ENCODE data around the gene HLA-DMA. TPM values are rescaled to one million over a fixed set of nuclear protein-coding genes. Genes with fewer than 3 reads are reported as not detected.

The HLA-DMA gene
- total RNA-seq, 1 donor from 2014 or later = 2.1 TPM

DNA sequence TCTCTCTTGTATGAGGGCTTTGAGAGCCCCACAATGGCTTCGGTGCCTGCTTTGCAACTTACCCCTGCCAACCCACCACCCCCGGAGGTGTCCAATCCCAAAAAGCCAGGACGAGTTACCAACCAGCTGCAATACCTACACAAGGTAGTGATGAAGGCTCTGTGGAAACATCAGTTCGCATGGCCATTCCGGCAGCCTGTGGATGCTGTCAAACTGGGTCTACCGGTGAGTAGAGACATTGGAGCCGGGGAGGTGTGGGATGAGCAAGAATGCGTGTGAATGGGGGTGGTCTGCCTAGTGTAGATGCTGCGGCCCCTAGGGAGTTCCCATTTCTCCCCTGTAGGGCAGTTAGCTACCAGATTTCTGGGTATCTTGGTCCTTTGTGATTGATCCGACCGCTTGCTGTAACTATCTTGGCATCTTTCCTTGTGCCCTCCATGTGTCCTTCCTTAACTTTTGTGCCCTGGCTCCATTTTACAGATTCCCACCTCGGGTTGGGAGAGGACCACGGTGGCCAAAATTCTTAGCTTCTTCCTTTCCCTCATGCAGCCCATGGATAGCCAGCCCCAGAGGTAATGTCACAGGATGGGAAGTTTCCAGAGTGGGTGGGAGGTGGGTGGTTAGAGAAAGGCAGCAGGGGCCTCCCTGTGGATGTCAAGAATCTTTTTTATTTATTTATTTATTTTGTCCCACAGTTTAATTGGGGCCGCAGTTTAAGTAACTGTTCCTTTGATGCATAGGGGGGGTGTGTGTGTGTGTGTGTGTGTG lies 21.8 kb upstream of the HLA-DMA start:
- DNase-seq (ENCODE audit: low read depth) = peak; percentile 11

DNA sequence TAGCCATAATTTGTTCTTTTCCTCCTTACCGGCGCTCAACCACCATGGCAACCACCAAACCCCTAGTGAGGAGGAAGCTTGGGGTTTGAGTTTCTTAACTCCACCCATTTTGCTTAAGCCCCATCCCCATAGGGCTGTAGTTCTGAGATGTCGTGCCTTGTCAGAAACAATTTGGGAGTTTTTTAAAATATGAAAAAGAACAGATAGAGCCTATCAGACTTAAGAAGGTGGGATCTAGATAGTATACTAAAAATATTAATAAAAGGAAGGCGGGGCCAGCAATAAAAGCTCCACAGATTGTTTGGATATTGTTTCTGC lies 21.1 kb upstream of the HLA-DMA start:
- DNase-seq (ENCODE audit: low read depth) = peak; percentile 55

DNA sequence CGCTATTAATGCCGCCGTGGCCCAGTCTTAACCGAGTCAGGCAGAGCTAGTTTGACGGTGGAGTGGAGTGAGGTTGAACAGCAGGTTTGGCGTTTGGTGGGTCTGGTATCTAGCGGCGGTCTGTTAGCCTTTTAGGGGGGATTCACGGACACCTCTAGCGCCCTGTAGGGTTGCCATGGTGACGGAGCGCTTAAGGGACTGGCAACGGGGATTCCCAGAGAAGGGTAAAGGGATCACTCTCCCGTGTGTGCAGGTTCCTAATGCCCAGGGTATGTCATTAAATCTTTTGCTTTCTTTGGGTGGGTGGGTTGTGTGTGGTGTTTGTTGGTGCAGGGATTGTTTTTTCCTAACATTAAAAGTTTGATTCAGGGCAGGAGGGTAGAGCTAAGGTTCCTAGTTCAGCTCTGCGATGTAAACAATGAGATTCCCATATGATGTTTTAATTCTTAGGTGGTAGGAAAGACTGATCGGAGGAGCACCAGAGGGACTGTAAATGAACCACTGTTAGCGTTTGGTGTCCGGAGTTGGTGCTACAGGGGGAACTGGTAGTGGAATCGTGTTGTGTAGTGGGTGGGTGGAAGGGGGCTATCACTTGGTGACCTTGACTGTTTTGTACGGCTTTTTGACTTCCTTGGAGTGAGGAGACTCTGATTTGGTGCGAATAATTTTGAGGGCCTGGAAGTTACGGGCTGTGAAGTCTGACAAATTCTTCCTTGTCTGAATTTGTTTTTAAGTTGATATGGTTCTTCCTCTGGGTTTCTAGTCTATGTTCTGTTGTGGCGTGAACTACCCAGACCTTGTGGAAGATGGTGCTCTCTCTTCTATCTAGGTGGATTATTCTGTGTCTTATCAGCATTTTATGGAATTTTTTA lies 20.5 kb upstream of the HLA-DMA start:
- DNase-seq (ENCODE audit: low read depth) = peak; percentile 49

DNA sequence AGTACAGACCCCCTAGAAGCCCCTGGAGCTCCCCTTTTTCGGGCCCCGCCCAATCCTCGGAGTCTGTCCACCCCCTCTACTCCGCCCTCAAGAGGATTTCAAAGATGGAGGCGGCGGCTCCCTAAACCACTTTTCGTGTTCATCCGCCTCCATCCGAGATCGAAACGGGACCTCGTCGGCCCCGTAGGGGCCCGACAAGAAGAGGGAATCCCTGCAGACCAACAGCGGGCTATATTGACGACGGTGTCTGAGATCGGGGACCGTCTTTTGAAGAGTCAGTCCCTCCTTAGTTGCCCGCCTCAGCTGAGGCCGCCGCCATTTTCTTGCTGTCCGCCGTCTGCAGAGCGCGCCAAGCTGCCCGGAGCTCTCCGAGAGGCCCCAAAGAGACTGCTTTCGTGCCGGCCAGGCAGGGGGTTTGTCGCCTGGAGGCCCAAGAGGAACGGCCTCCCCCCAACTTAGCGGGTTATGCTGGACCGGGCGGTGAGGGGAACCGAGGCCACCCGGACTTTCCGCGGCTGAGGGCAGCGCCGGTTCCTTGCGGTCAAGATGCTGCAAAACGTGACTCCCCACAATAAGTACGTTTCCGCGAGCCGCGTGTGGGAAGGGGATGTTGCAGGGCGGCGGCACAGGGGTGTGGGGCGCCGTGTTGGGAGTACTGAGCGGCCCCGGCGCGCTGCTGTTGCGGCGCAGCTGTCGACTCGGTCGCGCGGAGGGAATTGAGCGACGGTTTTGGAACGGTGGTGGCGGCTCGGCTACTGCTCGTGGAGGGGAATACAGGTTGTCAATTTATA lies 19.7 kb upstream of the HLA-DMA start:
- peak; percentile 26 for DNase-seq (ENCODE audit: low read depth)

DNA sequence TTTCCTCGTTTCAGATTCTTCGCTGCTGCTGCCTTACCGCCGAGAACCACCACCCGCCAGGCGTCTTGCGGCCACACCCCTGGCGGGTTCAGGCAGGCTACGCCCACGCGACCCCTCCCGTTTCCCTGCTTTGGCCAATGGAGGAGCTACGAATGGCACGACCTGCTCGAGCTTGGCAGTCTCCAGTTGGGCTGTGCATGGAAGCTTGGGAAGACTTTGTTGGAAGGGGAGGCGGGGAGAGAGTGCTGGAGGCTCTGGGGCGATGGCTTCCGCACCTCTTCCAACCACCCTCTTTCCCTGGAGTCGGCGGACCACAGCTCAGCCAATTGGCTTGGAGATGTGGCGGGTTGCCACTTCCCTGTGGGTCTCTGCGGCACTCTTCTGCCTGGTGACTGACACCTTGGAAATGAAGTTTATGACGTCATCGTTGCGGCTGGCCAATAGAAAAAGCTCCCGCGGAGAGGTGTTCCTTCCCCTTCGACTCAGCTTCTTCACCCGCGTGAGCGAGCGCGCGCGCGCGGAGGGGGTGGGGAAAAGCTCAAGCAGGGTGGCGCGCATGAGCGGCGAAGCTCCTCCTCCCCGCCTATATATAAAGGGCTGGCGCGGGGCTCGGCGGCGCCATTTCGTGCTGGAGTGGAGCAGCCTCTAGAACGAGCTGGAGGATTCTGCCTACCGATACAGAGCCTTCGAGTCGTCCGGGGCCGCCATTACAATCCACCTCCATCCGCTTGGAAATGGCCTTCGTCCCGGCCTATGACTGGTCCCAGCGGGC lies 18.9 kb upstream of the HLA-DMA start:
- DNase-seq (ENCODE audit: low read depth) = peak; percentile 100

DNA sequence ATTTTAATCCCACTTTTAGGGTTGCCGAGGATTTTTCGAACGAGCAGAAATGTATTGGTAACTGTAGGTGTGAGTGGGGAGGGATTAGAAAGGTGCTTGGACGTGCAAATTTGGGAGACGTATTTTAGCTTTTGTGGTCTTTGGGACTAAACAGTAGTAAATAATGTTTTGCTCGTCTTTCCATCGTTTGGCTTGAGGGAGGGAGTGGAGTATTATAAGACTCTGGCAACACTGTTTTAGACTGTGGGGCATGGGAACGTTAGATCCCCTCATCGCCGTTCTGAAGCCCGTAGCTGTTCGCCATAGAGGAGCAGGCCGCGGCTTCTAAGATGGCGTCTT lies 18.3 kb upstream of the HLA-DMA start:
- no peak for DNase-seq (ENCODE audit: low read depth)

DNA sequence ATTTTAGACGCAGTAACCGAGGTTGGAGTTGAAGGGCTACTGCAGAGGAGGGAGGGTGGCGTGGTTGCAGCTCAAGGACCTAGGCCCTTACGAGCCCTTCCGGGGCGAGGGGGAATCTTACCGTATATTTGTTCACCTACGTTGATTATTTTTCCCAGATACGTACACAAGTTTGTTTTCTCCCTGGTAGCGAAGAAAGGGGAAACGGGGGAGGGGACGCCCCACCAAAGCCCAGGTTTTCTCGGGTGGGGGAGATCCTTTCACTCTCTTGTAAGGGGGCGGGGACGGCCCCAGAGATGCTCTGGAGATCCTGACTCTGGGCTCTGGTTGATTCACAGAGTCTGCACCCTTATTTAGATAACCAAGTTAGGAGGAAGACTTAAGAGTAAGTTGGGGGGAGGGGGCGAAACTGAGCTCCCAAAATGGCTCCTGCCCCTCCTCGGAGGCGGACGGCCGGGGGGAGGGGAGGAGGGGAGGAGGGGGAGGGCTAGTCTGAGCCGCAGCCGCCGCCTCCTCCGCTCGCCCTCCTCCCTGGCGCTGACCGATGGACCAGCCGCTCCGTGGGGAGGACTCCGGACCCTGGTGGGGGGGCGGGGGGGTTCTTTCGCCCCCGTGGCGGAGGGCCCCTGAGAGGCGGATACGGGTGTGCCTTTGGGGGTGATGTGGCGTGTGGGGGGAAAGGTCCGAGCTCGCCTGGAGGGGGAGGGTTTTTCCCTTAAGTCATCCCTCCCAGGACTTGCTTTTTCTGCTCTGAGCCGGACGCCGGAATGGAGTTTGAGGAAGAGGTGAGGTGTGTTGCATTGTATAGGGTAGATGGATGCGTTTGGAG lies 17.7 kb upstream of the HLA-DMA start:
- DNase-seq (ENCODE audit: low read depth) = peak; percentile 95

DNA sequence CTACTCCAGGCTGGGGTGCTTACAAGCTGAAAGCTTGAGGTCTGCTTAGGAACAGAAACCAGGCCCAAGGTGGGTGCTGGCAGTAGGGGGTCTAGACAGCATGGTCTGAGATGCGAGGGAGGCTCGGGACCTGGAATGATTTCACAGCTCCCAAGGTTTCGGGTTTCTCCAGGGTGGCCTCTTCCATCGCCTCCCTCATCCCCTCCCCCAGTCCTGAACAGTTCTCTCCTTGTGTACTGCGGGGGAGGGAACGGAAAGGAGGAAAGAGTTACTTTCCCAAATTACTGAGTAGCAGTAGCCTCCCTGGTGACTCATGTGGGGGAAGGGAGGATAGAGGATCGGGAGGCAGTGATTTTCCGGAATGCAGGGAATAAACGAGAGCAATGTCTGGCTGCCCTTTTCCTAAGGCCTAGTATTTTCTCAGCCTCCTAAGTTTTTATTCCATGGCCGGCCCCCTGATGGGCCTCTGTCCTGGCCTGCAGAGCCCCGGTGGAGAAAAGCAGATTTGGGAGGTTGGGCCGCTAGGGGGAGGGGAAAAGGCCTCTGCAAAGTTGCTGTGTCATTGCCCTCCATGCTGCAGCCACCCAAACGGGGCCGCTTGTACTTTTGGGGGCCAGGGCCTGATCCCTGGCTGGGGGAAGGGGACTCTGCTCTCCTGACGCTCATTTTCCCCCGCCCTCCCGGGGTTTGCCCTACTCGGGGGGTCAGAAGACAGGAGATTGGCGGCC lies 17.0 kb upstream of the HLA-DMA start:
- peak; percentile 96 for DNase-seq (ENCODE audit: low read depth)

DNA sequence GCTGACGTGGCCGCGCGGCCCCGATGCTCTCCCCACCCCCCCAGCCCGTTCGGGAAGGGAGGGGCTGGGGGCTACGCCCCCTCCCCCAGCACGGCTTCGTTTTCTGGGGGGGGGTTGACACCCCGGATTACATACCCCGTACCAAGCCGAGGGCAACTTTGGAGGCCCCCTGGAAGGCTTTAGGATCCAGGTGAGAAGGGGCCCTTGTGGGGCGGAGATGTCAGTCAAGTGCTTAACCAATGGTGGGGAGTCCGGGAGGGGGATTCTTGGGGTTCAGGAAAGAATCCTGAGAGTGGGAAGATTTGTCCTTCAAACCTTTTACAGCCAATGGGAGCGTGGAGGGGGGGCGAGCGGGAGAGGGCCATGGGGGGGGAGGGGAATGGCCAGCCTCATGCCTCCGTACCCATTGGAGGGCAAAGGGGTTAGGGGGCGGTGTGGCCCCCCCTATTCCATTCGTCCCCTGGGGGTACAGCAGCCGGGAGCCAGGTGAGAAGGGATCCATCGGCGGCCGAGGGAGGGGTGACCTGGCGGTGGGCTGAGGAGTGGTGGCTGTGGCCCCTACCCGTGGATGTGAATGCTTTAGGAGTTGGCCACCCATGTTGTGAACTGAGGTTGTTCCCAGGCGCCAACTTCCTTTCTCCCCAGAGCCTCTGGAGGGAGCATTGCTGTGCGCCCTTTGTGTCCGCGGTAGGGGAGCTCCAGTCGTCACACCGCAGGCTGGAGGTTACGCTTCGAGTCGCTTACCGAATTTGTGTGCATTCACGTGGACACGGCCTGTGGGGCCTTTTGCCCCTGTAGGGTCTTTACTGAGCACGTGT lies 16.2 kb upstream of the HLA-DMA start:
- DNase-seq (ENCODE audit: low read depth) = peak; percentile 87

DNA sequence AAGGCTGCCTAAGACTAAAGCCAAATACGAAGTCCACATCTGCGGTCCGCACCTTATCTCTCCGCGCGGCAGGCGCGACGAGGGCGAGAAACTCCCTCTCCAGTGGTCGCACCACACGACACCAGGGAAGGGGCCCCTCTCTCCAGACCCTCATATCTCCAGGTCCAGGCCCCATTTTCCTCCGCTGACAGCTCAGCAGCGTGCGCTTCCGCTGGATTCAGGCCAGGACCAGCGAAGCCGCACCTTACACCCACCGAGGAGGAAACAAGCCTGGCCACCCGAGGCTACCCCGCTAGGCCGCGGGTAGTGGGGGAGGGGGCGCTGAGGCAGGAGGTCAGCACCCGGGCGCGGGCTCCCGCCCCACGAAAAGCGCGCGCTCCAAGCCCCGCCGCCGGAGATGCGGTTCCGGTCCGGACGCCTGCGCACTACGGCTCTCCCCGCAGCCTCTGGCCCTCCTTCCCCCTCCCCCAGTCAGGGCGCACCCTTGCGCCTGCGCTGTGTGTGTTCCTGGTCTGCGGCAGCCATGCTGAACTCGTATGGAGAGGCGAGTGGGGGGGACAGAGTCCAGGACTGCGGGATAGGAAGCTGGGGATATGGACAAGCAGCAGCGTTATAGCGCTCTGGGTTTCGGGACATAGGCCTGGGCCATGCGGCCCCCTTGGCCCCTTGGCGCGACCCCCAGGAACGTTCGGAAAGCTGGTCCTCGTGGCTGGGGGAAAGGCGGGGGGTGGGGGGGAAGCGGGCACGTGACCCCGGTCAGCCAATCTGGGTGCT lies 15.4 kb upstream of the HLA-DMA start, which contains the start of gene BRD2:
TSS of gene BRD2 (plus strand) at position 502 of the 774 bp plus-strand sequence. CDS start 4,305 bp downstream, outside the sequence.
- peak; percentile 98 for DNase-seq (ENCODE audit: low read depth)

DNA sequence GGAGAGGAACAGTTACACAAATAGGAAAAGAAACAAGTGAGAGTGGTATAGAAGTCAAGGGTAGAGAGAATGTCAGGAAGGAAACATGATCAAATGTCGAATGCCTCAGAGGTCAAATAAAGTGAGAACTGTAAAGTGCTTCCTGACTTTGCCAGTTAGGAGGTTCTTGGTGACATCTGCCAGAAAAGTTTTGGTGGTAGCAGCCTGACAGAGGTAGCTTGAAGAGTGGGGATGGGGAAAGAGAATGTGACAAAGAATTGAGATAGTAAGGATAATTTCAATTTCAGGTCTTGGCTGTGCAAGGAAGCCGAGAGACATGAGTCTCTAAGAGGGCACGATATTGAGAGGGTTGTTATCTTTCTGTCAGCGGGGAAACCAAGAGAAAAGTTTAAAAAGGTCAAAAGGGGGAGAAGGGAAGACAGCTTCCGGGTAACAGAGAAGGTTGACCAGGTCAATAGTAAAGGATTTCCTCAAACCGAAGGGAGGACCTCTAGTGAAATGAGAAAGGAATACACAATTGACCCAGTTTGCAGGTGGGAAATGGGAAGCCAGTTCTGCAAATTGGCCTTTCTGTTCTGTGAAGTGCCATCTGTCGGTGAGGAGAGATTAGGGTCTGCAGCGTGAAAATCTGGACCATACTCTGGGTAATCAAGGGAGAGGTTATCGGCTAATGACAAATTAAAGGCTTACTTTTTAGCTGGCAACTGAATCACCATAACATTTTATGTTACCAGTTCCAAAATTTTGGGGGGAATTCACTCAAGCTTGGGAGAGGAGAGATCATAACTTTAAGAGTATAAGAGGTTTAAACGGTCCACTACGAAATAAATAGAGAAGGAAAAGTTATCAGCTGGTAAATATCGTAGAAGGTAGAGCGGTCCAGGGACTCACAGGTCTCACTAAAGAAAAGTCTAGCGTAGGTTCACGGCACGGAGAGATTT lies 14.5 kb upstream of the HLA-DMA start:
- DNase-seq (ENCODE audit: low read depth) = peak; percentile 67

DNA sequence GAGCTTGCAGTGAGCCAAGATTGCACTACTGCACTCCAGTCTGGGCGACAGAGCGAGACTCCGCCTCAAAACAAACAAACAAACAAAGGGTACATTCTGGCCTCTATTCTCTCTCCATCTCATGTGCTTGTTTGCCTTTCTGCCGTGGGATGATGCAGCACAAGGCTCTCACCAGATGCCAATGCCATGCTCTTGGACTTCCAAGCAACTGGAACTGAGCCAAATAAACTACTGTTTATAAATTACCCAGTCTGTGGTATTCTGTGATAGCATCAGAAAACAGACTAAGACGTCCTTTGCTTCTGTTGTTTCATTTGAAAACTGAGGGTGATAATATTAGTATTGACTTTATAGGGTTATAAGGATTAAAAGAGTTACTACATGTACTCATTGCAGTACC lies 11.9 kb upstream of the HLA-DMA start:
- no peak for DNase-seq (ENCODE audit: low read depth)

DNA sequence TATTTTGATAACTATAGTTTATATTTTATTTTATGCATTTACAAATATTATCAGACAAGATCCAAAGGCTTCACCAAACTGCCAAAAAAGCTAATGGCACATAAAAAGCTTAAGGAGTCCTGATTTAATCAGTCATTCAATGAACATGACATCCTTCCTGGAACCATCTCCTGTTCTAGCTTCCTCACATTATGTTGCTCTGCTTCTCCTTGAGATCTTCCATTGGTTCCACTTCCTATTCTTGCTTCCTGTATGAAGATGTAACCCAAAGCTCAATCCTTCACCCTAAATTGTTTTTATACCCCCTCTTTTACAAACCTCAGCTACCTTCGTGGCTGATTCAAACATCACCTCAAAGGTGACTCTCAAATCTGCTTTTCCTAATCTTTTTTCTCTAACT lies 11.0 kb upstream of the HLA-DMA start:
- DNase-seq (ENCODE audit: low read depth) = no peak

DNA sequence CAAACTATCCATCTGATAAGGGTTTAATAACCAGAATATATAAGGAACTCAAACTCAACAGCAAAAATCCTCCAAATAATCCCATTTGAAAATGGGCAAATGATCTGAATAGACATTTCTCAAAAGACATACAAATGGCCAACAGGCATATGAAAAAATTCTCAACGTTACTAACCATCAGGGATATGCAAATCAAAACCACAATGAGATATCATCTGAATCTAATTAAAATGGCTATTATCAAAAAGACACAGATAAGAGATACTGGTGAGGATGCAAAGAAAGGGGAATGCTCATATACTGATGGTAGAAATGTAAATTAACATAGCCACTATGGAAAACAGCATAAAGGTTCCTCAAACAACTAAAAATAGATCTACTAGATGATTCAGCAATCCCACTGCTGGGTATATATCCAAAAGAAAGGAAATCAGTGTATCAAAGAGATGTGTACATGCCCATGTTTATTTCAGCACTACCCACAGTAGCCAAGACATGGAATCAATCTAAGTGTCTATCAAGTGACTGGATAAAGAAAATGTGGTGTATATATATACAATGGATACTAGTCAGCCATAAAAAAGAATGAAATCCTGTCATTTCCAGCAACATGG lies 9.4 kb upstream of the HLA-DMA start:
- DNase-seq (ENCODE audit: low read depth) = no peak

DNA sequence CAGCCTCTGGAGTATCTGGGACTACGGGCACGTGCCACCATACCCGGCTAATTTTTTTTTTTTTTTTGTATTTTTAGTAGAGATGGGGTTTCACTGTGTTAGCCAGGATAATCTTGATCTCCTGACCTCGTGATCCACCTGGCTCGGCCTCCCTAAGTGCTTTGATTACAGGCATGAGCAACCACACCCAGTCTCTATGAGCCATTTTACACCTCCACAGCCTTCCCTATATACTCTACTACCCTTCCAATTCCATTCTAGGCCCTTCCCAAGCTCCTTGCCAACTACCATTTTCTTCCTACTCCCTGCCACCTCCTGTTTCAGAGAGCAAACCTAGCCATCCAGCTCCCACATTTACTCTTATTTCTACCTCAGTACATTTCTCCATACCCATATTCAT lies 7.7 kb upstream of the HLA-DMA start:
- no peak for DNase-seq (ENCODE audit: low read depth)

DNA sequence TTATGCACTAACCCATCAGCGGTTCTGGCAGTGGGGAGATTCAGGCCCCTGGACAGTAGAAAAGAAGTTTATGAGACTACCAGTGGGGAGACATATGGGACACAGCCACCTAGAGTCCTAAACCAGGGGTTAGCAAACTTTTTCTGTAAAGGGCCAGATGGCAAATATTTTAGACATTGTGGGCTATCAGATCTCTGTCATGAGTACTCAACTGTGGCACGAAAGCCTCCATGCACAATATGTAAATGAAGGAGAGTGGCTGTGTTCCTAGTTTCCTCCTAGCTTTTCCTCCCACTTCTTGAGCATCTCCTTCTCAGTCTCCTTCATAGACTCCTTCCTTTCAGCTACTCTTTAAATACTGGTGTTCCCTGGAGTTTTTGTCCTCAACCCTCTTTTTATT lies 3.3 kb upstream of the HLA-DMA start:
- no peak for DNase-seq (ENCODE audit: low read depth)

All from myocyte (in vitro differentiated cells).